Liver (tissue), 9 donors: ENCODE measurements around the gene HDC. TPM values are rescaled to one million over a fixed set of nuclear protein-coding genes. Genes with fewer than 3 reads are reported as not detected.

Source experiments
- DNase-seq: peaks from one replicate; pipeline ENCODE4 v3.0.0-alpha.2; 2017; ENCODE audit warnings: low spot score
- H3K27ac ChIP-seq, 2 donors: one replicate each; pipeline ENCODE4 v1.7.0; 2013; ENCODE audit warnings: inconsistent platforms in 2 of 2, low read length in 2 of 2, control low read depth in 1 of 2, low read depth in 1 of 2, mild to moderate bottlenecking in 1 of 2
- H3K27me3 ChIP-seq, 4 donors: one replicate each; pipeline versions ENCODE4 v1.6.1 to v1.7.0; 2013; ENCODE audit warnings: low read length in 3 of 4, inconsistent platforms in 1 of 4, mild to moderate bottlenecking in 1 of 4, moderate library complexity in 1 of 4; ENCODE audit not compliant: control insufficient read depth in 4 of 4, insufficient read depth in 4 of 4
- H3K36me3 ChIP-seq, 4 donors: one replicate each; pipeline versions ENCODE4 v1.6.1 to v1.7.0; 2013; ENCODE audit warnings: low read length in 3 of 4, mild to moderate bottlenecking in 3 of 4, low read depth in 1 of 4, moderate library complexity in 1 of 4; ENCODE audit not compliant: control insufficient read depth in 4 of 4, insufficient read depth in 3 of 4
- H3K4me1 ChIP-seq, 4 donors: one replicate each; pipeline versions ENCODE4 v1.6.1 to v1.7.0; 2013; ENCODE audit warnings: low read length in 3 of 4, mild to moderate bottlenecking in 3 of 4, moderate library complexity in 1 of 4; ENCODE audit not compliant: control insufficient read depth in 4 of 4, insufficient read depth in 4 of 4
- H3K4me3 ChIP-seq, 3 donors: one replicate each; pipeline versions ENCODE4 v1.6.1 to v1.7.0; 2013; ENCODE audit warnings: low read length in 3 of 3, control low read depth in 1 of 3, low read depth in 1 of 3, mild to moderate bottlenecking in 1 of 3
- H3K9ac ChIP-seq, 2 donors: one replicate each; pipeline ENCODE4 v1.7.0; 2013; ENCODE audit warnings: low read length in 2 of 2, mild to moderate bottlenecking in 2 of 2, moderate library complexity in 2 of 2, control low read depth in 1 of 2, low read depth in 1 of 2
- H3K9me3 ChIP-seq, 4 donors: one replicate each; pipeline versions ENCODE4 v1.6.1 to v1.7.0; 2013; ENCODE audit warnings: low read length in 3 of 4; ENCODE audit not compliant: control insufficient read depth in 4 of 4
- EGR1 ChIP-seq, 2 donors: IDR thresholded peaks; 2 replicates each; pipeline ENCODE4 v1.6.1; 2016 to 2018; ENCODE audit warnings: antibody characterized with exemption in 2 of 2, low read depth in 2 of 2
- FOXA1 ChIP-seq: IDR thresholded peaks from 2 replicates; pipeline ENCODE4 v1.6.1; 2016; ENCODE audit warnings: antibody characterized with exemption
- FOXA2 ChIP-seq: IDR thresholded peaks from 2 replicates; pipeline ENCODE4 v1.6.1; 2016; ENCODE audit warnings: antibody characterized with exemption
- GABPA ChIP-seq, 2 donors: IDR thresholded peaks in 1 of 2; conservative IDR thresholded peaks in 1 of 2; 2 replicates each; pipeline ENCODE4 v1.6.1; 2016; ENCODE audit warnings: antibody characterized with exemption in 2 of 2, mild to moderate bottlenecking in 1 of 2, moderate library complexity in 1 of 2
- HNF4A ChIP-seq, 2 donors: conservative IDR thresholded peaks; 2 replicates each; pipeline ENCODE4 v1.6.1; 2016; ENCODE audit warnings: antibody characterized with exemption in 2 of 2, mild to moderate bottlenecking in 2 of 2
- HNF4G ChIP-seq: IDR thresholded peaks from 2 replicates; pipeline ENCODE4 v1.6.1; 2016; ENCODE audit warnings: antibody characterized with exemption
- JUND ChIP-seq, 2 donors: IDR thresholded peaks; 2 replicates each; pipeline ENCODE4 v1.6.1; 2016; ENCODE audit warnings: antibody characterized with exemption in 2 of 2
- NR2F2 ChIP-seq: IDR thresholded peaks from 2 replicates; pipeline ENCODE4 v1.6.1; 2016; ENCODE audit warnings: antibody characterized with exemption
- REST ChIP-seq: IDR thresholded peaks from 2 replicates; pipeline ENCODE4 v1.6.1; 2016; ENCODE audit warnings: antibody characterized with exemption, mild to moderate bottlenecking
- RXRA ChIP-seq, 2 donors: IDR thresholded peaks; 2 replicates each; pipeline ENCODE4 v1.6.1; 2017 to 2018; ENCODE audit warnings: antibody characterized with exemption in 2 of 2, mild to moderate bottlenecking in 1 of 2
- SP1 ChIP-seq: IDR thresholded peaks from 2 replicates; pipeline ENCODE4 v1.6.1; 2018; ENCODE audit warnings: antibody characterized with exemption, mild to moderate bottlenecking
- TAF1 ChIP-seq: conservative IDR thresholded peaks from 2 replicates; pipeline ENCODE4 v1.6.1; 2016; ENCODE audit warnings: antibody characterized with exemption, mild to moderate bottlenecking
- WGBS: extraction: QIAGEN DNeasy Blood & Tissue Kit; methylation state at CpG from one replicate; pipeline ENCODE4 v1.1.7; 2013; 5-methylcytosine and 5-hydroxymethylcytosine counted together
- polyA plus RNA-seq, 2 donors: library from polyadenylated mRNA; stranded (reverse) in 1 of 2; unstranded in 1 of 2; fragments of 200-250 nt in 1 of 2; fragments of >200 nt in 1 of 2; fragmentation: Nextera tagmentation in 1 of 2; extraction: Ambion mirVana in 1 of 2; gene quantifications; one replicate each; pipeline versions ENCODE4 v1.2.1 to v1.2.3, GENCODE V29; 2013 to 2015
- total RNA-seq, 2 donors: library from RNA; depleted of rRNA; stranded (reverse); fragments of >200 nt; gene quantifications; one replicate each; pipeline ENCODE4 v1.2.3, GENCODE V29; 2014
- TF ChIP-seq, protein P1 (sequence below): fragments of 150-350 bp; IDR thresholded peaks from 2 replicates; pipeline ENCODE4 v1.5.1; 2017; ENCODE audit warnings: improper control_type of control experiment, low read depth, low read length; ENCODE audit not compliant: missing input control
- donor health status: healthy.
- donor health status: healthy.
- donor health status: healthy.
- donor health status: healthy.
- donor health status: healthy.

HDC gene
- total and polyA plus RNA-seq, 4 donors, result 0.07 to 3.0 (median 0.78) TPM

DNA sequence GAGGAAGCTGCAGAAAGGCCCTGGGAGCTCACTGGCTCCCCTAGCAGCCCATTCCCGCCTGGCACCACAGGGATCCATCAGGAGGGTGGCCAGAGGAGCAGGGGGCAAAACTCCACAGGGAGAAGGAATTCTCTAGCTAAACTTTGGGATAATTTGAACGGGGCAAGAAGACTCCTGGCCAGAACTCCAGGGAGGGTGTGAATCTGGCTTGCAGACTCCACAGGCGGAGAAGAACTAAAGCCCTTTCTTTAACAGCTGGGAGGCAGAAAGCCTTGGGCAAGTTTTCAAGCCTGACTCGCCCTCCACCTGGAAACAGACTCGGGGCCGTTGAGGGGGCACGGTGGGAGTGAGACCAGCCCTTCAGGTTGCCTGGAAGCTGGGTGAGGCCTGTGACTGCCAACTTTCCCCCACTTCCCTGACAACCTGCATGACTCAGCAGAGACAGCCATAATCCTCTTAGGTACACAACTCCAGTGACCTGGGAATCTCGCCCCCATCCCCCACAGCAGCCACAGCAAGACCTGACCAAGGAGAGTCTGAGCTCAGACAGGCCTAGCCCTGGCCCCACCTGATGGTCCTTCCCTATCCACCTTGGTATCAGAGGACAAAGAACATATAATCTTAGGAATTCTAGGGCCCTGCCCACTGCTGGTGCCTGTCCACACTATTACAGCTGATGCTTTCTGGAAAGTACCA, 54.9 kb downstream of the HDC start:
- WGBS, result 81% methylated on average over 8 of the region's 8 CpGs
- no peak for TF ChIP-seq REST
- TF ChIP-seq, protein P1, sequence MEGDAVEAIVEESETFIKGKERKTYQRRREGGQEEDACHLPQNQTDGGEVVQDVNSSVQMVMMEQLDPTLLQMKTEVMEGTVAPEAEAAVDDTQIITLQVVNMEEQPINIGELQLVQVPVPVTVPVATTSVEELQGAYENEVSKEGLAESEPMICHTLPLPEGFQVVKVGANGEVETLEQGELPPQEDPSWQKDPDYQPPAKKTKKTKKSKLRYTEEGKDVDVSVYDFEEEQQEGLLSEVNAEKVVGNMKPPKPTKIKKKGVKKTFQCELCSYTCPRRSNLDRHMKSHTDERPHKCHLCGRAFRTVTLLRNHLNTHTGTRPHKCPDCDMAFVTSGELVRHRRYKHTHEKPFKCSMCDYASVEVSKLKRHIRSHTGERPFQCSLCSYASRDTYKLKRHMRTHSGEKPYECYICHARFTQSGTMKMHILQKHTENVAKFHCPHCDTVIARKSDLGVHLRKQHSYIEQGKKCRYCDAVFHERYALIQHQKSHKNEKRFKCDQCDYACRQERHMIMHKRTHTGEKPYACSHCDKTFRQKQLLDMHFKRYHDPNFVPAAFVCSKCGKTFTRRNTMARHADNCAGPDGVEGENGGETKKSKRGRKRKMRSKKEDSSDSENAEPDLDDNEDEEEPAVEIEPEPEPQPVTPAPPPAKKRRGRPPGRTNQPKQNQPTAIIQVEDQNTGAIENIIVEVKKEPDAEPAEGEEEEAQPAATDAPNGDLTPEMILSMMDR, result no peak
- no peak for TF ChIP-seq RXRA (IDR thresholded peaks at IDR 0.05)
- TF ChIP-seq EGR1 (IDR thresholded peaks at IDR 0.05; ENCODE audit: low read depth in 2 of 2), result no peak
- no peak for TF ChIP-seq FOXA1
- no peak for TF ChIP-seq SP1
- Histone ChIP-seq H3K9ac (no peak overlapping the region), H3K27me3 (no peaks in the 10 kb centered on the region), H3K4me1 (peaks cover 0 to 9% (median 0%) of the 10 kb centered on the region in 4 donors), H3K27ac (no peak overlapping the region), H3K4me3 (no peak overlapping the region), H3K36me3 (peaks cover 12 to 50% (median 41%) of the 10 kb centered on the region in 4 donors), H3K9me3 (no peaks in the 10 kb centered on the region)
- no peak for DNase-seq

DNA sequence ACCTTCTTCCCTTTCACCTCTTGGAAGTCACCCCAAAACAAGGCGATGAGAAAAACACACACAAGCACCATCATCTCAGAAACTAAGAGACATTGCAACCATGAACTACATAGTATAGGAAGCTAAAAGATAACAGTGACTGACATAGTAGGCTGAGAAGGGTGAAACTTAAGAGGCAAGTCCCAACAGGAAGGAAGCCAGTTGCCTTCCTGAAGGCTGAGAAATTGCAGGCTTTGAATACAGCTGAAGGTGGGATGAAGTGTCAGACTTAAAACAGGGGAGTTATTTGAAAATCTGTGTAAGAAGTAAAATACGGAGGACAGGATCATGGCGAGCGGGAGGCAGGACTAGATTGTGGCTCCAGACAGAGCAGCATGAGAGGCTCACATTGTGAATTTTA, 55.7 kb downstream of the HDC start:
- no peak overlapping the region for H3K9ac ChIP-seq
- WGBS, result 93% methylated on average over 4 of the region's 4 CpGs
- H3K36me3 ChIP-seq, result peaks cover 15 to 53% (median 47%) of the 10 kb centered on the region in 4 donors
- H3K4me3 ChIP-seq, result no peak overlapping the region
- no peak for DNase-seq
- TF ChIP-seq FOXA1 (no peak), HNF4A (conservative IDR thresholded peaks at IDR 0.05) (no peak), HNF4G (no peak), GABPA (IDR thresholded peaks at IDR 0.05 in 1 of 2, conservative IDR thresholded peaks at IDR 0.05 in 1 of 2) (no peak), NR2F2 (no peak), RXRA (IDR thresholded peaks at IDR 0.05) (no peak), FOXA2 (no peak), REST (no peak), EGR1 (IDR thresholded peaks at IDR 0.05; ENCODE audit: low read depth in 2 of 2) (no peak), TAF1 (no peak), JUND (IDR thresholded peaks at IDR 0.05) (no peak)
- H3K27ac ChIP-seq, result no peak overlapping the region
- H3K9me3 ChIP-seq, result no peaks in the 10 kb centered on the region
- H3K27me3 ChIP-seq, result no peaks in the 10 kb centered on the region
- peaks cover 0 to 11% (median 0%) of the 10 kb centered on the region in 4 donors for H3K4me1 ChIP-seq
